HG03342 (cell line): ENCODE measurements around the gene ZBTB12.

Experiments
- ATAC-seq: cut with Tn5 transposase; IDR thresholded peaks from one replicate; pipeline ENCODE4 v1.9.1; 2021; ENCODE audit warnings: mild to moderate bottlenecking, moderate library complexity; ENCODE audit not compliant: unreplicated experiment

Gene ZBTB12

GRCh38 chr6:31897612-31898382 is 4.1 kb downstream of the ZBTB12 start, which contains the start of gene EHMT2:
Gene EHMT2 (minus strand): TSS chr6:31897698. CDS start chr6:31897677, 21 bp downstream.
- peak; percentile 47 for ATAC-seq

- no peak for ATAC-seq
Observed at GRCh38 chr6:31896856-31897611, 4.9 kb downstream of the ZBTB12 start.

- no peak for ATAC-seq
Observed at GRCh38 chr6:31896493-31896855, 5.4 kb downstream of the ZBTB12 start.

- no peak for ATAC-seq
Observed at GRCh38 chr6:31892821-31893220, 9.1 kb downstream of the ZBTB12 start.

GRCh38 chr6:31889331-31889972 is 12.4 kb downstream of the ZBTB12 start:
- no peak for ATAC-seq

- no peak for ATAC-seq
Observed at GRCh38 chr6:31888276-31889258, 13.3 kb downstream of the ZBTB12 start.

GRCh38 chr6:31887173-31888007 is 14.5 kb downstream of the ZBTB12 start:
- ATAC-seq, result no peak

- ATAC-seq, result no peak
Observed at GRCh38 chr6:31886541-31886991, 15.3 kb downstream of the ZBTB12 start.

GRCh38 chr6:31884528-31885035 is 17.3 kb downstream of the ZBTB12 start:
- no peak for ATAC-seq

- no peak for ATAC-seq
Observed at GRCh38 chr6:31883676-31884075, 18.2 kb downstream of the ZBTB12 start.

- ATAC-seq, result no peak
Observed at GRCh38 chr6:31882344-31882743, 19.5 kb downstream of the ZBTB12 start.

GRCh38 chr6:31881136-31881859 is 20.6 kb downstream of the ZBTB12 start:
- ATAC-seq, result no peak

- ATAC-seq, result no peak
Observed at GRCh38 chr6:31880616-31881015, 21.3 kb downstream of the ZBTB12 start.

GRCh38 chr6:31879901-31880300 is 22.0 kb downstream of the ZBTB12 start:
- ATAC-seq, result no peak

GRCh38 chr6:31879143-31879542 is 22.7 kb downstream of the ZBTB12 start:
- no peak for ATAC-seq

GRCh38 chr6:31878726-31879125 is 23.2 kb downstream of the ZBTB12 start, which contains the start of gene SLC44A4:
Gene SLC44A4 (minus strand): TSS chr6:31878997. CDS start chr6:31878980, 17 bp downstream.
- no peak for ATAC-seq

- ATAC-seq, result no peak
Observed at GRCh38 chr6:31878222-31878621, 23.7 kb downstream of the ZBTB12 start.

- no peak for ATAC-seq
Observed at GRCh38 chr6:31877651-31878161, 24.2 kb downstream of the ZBTB12 start.
